HG03039 (cell line): ENCODE measurements around the gene ACADS.

Experiments used
- ATAC-seq: cut with Tn5 transposase; IDR thresholded peaks from one replicate; pipeline ENCODE4 v1.9.1; 2021; ENCODE audit warnings: mild to moderate bottlenecking, moderate library complexity; ENCODE audit not compliant: unreplicated experiment

The ACADS gene

DNA sequence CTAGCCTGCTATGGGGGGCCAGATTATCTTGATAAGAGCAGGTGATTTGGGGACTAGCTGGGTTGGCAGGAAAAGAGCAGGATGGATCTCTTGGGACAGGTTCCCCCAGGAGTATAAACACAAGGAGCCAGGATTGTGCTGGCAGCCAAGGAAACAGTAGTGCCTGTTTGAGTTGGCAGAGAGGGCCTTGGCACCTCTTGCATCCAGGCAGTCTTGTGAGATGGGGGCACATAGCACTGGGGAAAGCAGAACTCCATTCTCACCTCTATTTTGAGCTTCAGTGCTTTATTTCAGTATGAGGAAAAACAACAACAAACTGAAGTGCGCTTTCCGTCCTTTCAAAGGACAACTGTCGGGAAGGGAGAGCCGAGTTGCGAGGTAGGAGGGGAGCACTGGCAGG, 24.7 kb upstream of the ACADS start:
- no peak for ATAC-seq

DNA sequence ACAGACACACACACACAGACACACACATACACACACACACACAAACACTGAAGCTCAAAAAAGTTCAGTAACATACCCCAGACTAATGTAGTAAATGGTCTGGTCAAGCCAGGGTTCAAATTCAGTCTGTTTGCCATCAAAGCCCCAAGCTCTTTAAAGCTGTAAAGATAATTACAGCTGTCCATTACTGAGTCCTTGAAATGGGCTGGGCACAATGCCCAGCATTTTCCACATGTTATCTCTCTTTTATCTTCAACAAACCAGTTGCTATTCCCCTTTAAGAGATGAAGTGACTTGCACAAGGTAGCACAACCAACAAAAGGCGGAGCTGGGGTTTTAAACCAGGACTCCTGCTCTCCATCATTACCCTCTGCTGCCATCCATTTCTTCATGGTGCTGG, 23.0 kb upstream of the ACADS start:
- ATAC-seq, result no peak

- no peak for ATAC-seq
Measured at GRCh38 chr12:120703311-120703942, 22.2 kb upstream of the ACADS start.

DNA sequence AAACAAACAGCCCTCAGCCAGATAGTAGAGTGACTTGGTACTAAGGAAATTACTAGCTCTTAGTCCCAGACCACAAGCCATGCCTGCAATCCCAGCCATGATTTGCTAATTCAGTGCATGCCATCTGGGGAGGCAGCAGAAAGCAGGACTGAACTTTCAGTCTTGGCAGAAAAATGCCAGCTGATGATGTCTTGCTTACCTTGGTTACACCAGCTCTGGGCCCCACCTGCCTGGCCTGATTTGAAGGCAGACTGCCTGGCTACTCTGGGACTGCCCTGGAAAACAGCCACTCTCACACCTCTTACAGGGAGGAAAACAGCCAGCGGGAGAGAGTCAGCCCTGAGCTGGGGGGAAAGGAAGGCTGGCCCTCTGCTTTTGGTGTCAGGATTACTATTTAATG, 20.0 kb upstream of the ACADS start:
- no peak for ATAC-seq

- ATAC-seq, result no peak
Measured at GRCh38 chr12:120706029-120706428, 19.6 kb upstream of the ACADS start.

- no peak for ATAC-seq
Measured at GRCh38 chr12:120708651-120709050, 17.0 kb upstream of the ACADS start.

GRCh38 chr12:120710031-120710804, 15.4 kb upstream of the ACADS start, which contains the start of gene UNC119B:
Gene UNC119B, plus strand, starts transcription at chr12:120710458. Its CDS starts 17 bp downstream, at chr12:120710475.
- ATAC-seq, result peak; percentile 66

GRCh38 chr12:120710805-120711296, 14.8 kb upstream of the ACADS start:
- no peak for ATAC-seq

- no peak for ATAC-seq
Measured at GRCh38 chr12:120711411-120711810, 14.2 kb upstream of the ACADS start.

- ATAC-seq, result no peak
Measured at GRCh38 chr12:120712610-120713009, 13.0 kb upstream of the ACADS start.

- no peak for ATAC-seq
Measured at GRCh38 chr12:120713861-120714482, 11.7 kb upstream of the ACADS start.

GRCh38 chr12:120718055-120718454, 7.6 kb upstream of the ACADS start:
- no peak for ATAC-seq

GRCh38 chr12:120719072-120719471, 6.6 kb upstream of the ACADS start:
- no peak for ATAC-seq

GRCh38 chr12:120719496-120720233, 6.0 kb upstream of the ACADS start:
- ATAC-seq, result no peak

GRCh38 chr12:120720234-120720986, 5.2 kb upstream of the ACADS start:
- ATAC-seq, result no peak

DNA sequence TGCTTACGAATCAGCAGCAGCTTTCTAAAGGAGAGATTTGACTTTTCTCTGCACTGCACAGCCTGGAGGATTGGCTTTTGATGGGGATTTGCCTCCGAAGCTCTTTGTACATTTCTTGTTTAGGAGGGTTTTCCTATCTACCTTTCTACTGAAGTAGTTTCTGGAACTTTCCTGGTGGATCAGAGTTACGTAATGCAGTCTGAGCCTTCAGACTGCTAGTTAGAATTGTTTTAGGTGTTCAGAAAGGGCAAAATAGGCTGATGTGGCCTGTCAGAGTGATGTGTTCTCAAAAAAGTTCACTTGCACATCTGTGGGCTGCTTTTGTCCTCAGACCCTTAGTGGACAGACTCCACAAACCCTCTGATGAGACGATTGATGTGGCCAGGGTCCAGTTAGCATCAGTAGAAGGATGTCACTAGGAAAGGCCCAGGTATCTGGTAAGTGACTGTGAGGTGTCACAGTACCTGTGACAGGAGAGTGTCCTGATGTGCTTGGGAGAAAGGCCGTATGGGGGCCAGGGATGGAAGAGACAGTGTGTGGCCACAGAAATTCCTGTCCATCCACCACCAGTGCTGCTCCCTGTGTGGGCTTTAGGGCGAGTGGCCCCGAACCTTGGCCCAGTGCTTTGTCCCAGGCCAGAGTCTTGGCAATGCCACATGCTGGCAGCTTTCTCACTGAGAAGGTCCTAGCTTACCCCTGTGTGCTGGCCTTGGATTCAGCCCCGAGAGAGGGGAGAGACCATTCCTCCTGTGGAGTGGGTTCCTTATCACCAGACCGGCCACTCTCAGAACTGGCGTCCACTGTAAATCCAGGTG, 4.4 kb upstream of the ACADS start:
- ATAC-seq, result no peak

DNA sequence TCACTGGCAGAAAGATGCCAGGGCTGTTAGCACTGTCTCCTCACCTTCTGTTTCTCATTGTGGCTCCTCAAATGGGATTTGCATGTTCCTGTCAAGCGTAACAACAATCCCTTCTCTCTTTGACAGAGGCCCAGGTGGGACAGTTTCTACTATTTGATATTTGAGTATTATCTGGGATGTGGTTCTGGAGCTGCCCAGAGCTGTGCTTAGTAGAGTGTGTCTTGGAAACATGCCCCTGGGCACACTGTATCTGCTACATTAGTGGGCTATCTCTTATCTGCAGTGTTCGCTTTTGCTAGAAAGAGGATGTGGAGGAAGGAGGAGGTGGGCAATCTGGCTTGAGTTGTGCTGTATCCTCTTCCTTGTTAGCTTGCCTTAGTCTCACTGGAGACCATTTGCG, 3.8 kb upstream of the ACADS start:
- no peak for ATAC-seq

DNA sequence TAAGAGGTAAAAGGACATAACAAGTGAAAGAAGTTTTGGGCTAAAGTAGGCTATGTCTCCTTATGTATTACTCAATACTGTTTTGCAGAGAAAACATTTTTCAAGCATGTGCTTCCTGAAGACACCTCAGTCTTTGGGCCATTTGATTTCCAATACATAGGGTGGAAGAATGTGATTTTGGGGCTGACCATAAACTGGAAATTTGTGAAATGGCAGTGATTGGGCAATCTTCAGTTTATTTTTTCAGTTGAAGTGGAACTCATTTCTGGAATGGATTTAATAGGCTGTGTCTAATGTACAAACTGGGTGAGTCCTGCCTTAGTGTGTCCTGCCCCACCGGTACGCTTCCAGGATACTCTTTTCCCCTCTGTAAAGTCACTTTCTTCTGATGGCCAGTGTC, 2.8 kb upstream of the ACADS start:
- ATAC-seq, result no peak

DNA sequence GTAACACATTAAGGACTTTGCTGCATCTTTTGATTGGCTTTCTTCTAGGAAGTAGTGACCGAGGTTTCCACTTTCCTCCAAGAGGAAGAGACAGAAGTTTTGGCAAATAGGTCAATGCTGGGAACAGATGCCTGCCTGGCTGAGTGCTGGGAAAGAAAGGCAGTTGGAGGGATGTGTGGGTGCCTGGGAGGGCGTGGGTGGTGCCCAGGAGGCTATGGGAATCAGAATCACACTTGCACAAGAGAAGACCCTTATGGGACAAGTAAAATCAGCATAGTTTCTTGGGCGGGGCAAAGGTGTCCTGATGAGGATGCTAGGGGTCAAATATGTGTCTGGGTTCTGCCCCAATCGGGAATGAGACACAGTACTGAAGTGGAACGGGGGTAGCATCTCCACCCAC, 906 bp upstream of the ACADS start:
- no peak for ATAC-seq
